T-helper 17 cell (primary cell): Measurements from ENCODE around the gene EIF3B. TPM values are rescaled to one million over a fixed set of nuclear protein-coding genes. Genes with fewer than 3 reads are reported as not detected.
A peak's percentile ranks its signal among the peaks of the same experiment; 100 is the strongest.
"Not testable (repeated sequence)": the region's sequence is repeated elsewhere in the genome, so short reads cannot be mapped to it uniquely, and the experiment has no call there.

Source experiments
- ATAC-seq: fragments of 150-1000 bp; cut with Tn5 transposase; 2 replicates; pipeline ENCODE4 v1.10.0; 2021; ENCODE audit warnings: mild to moderate bottlenecking, moderate library complexity
- DNase-seq, 3 donors: peaks; one replicate each; pipeline versions ENCODE4 v3.0.0 to v3.0.0-alpha.2; 2020 to 2021
- H3K9me3 ChIP-seq: one replicate; pipeline ENCODE4 v1.7.0; 2013; ENCODE audit warnings: low read length, mild to moderate bottlenecking; ENCODE audit not compliant: control insufficient read depth, poor library complexity, severe bottlenecking
- H3K27ac Mint-ChIP-seq: one replicate; pipeline ENCODE4 v1.8.0; 2022; ENCODE audit warnings: mild to moderate bottlenecking, moderate library complexity, mixed read lengths
- H3K27me3 Mint-ChIP-seq: one replicate; pipeline ENCODE4 v1.8.0; 2022; ENCODE audit warnings: mixed read lengths
- H3K36me3 Mint-ChIP-seq: one replicate; pipeline ENCODE4 v1.8.0; 2022; ENCODE audit warnings: low read depth, mixed read lengths
- H3K4me1 Mint-ChIP-seq: one replicate; pipeline ENCODE4 v1.8.0; 2022; ENCODE audit warnings: mild to moderate bottlenecking, mixed read lengths
- H3K4me3 Mint-ChIP-seq: one replicate; pipeline ENCODE4 v1.8.0; 2022; ENCODE audit warnings: mild to moderate bottlenecking, moderate library complexity, mixed read lengths
- total RNA-seq, 4 donors: library from RNA in 2 of 4; stranded (reverse) in 2 of 4; gene quantifications; one replicate each; pipeline ENCODE4 v1.2.3 and lab custom pipeline; 2022 to 2026

Gene EIF3B
- total RNA-seq = 100 to 1,000 TPM; 139 to 176 TPM
- 162 to 297 reads per million in 2 donors for total RNA-seq (lab: John Stamatoyannopoulos, UW)

DNA sequence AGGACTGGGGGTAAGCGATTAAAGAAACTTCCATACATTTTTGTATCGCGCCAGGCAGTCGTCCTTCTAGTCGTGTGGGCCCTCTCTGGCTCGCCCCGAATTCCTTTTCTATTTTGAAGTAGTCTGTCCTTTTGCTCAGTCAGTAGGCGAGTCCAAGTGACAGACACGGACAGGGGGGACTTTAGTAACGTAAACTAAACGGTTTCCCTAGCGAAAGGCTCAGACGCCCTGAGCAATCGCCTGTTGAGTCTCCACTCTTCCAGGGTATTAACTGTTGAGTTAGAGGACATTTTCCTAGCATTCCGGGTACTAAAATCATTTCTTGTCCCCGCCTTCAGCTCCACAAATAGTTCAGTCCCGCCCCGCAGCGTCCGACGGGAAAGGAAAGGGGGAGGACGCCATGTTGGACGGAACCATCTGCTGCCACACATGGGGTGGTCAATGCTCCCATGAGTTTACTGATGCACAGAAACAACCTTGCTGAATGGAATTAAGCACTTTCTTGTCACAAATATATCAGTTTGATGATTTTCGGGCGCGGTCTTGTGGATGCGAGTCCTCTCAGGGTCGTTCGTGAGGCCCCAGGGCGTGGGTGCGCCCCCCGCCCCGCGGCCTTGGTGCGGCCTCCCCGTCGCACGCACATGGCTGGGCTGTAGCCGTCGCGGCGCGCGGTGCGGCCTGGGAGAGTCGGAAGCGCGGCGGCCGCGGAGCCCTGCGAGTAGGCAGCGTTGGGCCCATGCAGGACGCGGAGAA is at the start of gene EIF3B:
TSS of gene EIF3B (plus strand) at position 642 of the 753 bp plus-strand sequence. CDS start at position 737, 95 bp downstream.
- Mint-ChIP-seq H3K4me1 (peaks cover 18% of the 10 kb centered on the region), H3K27me3 (no peaks in the 10 kb centered on the region), H3K27ac (peak within 1 kb of the TSS; percentile 100), H3K4me3 (peak within 1 kb of the TSS; percentile 95), H3K36me3 (peaks cover 2% of the 10 kb centered on the region)
- H3K9me3 ChIP-seq = no peaks in the 10 kb centered on the region
- DNase-seq = peak; percentile 82 to 86 (median 84)
- ATAC-seq = peak; percentile 89

DNA sequence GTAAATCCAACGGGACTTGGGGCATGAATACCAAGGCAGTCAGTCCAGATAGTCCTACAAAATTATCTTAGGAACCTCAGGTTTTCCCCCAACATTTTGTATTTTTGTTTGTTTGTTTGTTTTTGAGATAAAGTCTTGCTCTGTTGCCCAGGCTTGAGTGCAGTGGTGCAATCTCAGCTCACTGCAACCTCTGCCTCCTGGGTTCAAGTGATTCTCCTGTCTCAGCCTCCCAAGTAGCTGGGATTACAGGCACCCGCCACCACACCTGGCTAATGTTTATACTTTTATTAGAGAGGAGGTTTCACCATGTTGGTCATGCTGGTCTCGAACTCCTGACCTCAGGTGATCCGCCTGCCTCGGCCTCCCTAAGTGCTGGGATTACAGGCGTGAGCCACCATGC is 49.4 kb upstream of the EIF3B start:
- H3K36me3 Mint-ChIP-seq, H3K4me1 Mint-ChIP-seq, H3K4me3 Mint-ChIP-seq, ATAC-seq, H3K9me3 ChIP-seq, H3K27ac Mint-ChIP-seq, DNase-seq, H3K27me3 Mint-ChIP-seq: not testable (repeated sequence)

DNA sequence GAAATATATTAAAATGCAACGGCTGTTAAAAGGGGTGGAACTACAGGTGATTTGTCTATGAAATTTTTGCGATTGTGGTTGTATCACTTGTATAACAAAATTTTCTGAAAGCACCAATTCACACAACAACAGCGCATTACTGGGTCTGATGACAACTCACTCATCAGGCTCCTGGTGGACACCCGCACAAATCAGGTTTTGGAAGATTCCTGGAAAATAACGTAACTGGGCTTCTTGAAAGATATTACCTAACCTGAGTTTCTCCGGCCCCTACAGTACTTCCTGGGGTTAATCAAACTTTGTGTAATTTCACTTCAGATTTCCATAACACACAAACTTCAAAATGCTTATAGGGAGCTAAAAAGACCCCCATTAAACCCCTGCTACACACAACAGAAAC is 47.9 kb upstream of the EIF3B start:
- H3K9me3 ChIP-seq = no peaks in the 10 kb centered on the region
- H3K27ac Mint-ChIP-seq = no peak overlapping the region
- no peak for DNase-seq
- peaks cover 5% of the 10 kb centered on the region for H3K4me1 Mint-ChIP-seq
- no peak for ATAC-seq
- H3K36me3 Mint-ChIP-seq = peaks cover 2% of the 10 kb centered on the region
- no peak overlapping the region for H3K4me3 Mint-ChIP-seq
- H3K27me3 Mint-ChIP-seq = no peaks in the 10 kb centered on the region

DNA sequence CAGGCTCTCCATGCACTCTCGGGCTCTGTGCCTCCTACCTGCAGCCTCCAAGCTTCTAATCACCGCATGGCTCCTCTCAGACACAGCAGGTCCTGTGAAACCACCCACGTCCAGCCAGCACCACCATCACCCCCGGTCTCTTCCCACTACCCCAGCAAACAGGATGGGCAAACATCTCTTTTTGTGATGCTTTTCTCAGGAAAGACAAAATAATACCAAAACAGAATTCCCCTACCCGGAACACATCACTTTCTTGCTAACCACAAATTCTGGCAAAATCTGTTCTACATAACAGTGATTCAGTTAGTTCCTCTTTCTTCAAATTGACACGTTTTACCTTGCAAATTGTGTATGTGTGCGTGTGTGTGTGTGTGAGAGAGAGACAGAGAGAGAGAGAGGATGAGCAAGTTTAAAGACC is 46.9 kb upstream of the EIF3B start:
- peaks cover 10% of the 10 kb centered on the region for H3K4me1 Mint-ChIP-seq
- peaks cover 2% of the 10 kb centered on the region for H3K36me3 Mint-ChIP-seq
- H3K4me3 Mint-ChIP-seq = no peak overlapping the region
- no peak for DNase-seq
- no peaks in the 10 kb centered on the region for H3K27me3 Mint-ChIP-seq
- ATAC-seq = peak; percentile 45
- H3K27ac Mint-ChIP-seq = no peak overlapping the region
- H3K9me3 ChIP-seq = no peaks in the 10 kb centered on the region

DNA sequence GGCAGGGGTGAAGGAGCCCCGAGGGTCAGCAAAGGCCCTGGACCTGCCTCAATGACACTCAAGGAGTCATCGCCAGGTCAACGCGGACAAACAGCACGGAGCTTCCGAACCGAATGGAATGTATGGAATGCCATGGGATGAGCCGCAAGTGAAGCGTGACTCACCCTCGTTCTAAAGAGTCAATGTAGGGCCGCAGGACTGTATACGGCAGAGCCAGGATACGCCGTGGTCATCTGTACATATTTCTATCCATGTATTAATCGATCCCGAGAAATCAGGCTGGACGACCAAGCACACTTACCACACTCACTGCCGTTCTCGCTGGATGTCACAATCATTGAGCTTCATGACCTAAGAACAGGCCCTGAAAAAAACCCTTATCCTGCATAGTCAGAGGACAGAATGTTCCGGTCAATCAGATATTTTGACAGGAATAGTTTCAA is 44.7 kb upstream of the EIF3B start:
- DNase-seq (no peak), ATAC-seq (no peak)
- Mint-ChIP-seq H3K36me3 (peaks cover 2% of the 10 kb centered on the region), H3K27ac (no peak overlapping the region), H3K27me3 (no peaks in the 10 kb centered on the region), H3K4me3 (no peak overlapping the region), H3K4me1 (peaks cover 14% of the 10 kb centered on the region)
- H3K9me3 ChIP-seq = no peaks in the 10 kb centered on the region

DNA sequence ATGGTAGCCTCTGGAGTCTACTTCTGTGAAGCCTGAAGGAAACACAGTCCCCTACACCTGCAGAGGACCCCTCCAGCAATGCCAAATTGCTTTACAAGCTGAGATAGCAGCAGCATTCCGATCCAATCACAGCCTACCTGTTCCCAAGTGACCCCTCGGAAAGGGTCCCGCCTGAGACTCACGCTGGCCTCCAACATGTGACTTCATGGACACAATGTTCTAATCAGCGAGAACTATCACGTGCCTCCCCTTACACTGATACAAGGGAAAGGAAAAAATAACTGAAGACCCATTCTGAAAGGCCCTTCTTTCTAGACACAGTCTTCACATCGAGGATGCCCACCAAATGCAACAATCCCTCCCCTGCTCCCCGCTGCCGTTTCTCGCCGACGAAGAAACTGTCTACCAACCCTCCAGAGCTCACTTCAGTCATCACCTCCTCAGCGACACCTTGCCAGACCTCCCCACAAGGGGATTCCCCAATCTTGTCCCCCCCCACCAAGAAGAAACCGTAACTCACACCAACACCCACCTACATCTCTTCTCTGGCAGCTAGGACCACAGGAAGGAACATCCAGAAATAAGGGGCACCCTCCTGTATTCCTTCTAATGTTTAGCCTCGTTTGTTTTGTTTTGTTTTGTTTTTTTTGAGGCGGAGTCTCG is 42.2 kb upstream of the EIF3B start:
- H3K9me3 ChIP-seq = no peaks in the 10 kb centered on the region
- no peaks in the 10 kb centered on the region for H3K27me3 Mint-ChIP-seq
- DNase-seq (no peak), ATAC-seq (no peak)
- H3K36me3 Mint-ChIP-seq = peaks cover 2% of the 10 kb centered on the region
- peaks cover 13% of the 10 kb centered on the region for H3K4me1 Mint-ChIP-seq
- no peak overlapping the region for H3K4me3 Mint-ChIP-seq
- no peak overlapping the region for H3K27ac Mint-ChIP-seq

DNA sequence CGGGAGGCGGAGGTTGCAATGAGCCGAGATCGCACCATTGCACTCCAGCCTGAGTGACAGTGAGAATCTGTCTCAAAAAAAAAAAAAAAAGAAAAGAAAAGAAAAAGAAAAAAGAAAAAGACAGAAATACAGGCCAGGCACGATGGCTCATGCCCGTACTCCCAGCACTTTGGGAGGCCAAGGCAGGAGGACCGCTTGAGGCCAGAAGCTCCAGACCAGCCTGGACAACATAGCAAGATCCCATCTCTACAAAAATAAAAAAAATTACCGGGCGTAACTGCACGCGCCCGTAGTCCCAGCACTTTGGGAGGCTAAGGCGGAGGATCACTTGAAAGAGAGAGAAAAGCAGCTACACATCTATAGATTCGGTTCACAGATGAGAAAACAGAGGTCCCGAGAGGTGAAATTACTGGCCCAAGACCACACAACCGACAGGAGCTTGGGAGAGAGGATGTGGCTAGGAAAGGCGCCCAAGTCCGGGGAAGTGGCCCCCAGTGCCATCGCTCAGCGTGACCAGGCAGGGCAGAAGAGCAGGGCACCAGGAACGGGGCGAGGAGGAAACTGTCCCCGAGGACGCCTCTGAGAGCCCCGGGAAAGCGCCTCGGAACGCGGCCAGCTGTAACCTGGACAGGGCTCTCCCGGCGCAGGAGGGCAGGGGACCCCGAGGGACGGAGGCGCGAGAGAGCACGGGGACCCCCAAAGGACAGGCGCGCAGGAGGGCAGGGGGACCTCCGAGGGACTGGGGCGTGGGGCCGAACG is 41.0 kb upstream of the EIF3B start:
- no peak overlapping the region for H3K4me3 Mint-ChIP-seq
- peak overlapping the region; percentile 37 for H3K27ac Mint-ChIP-seq
- H3K27me3 Mint-ChIP-seq = no peaks in the 10 kb centered on the region
- peaks cover 13% of the 10 kb centered on the region for H3K4me1 Mint-ChIP-seq
- H3K9me3 ChIP-seq = no peaks in the 10 kb centered on the region
- H3K36me3 Mint-ChIP-seq = no peaks in the 10 kb centered on the region
- DNase-seq (no peak), ATAC-seq (peak; percentile 0)

DNA sequence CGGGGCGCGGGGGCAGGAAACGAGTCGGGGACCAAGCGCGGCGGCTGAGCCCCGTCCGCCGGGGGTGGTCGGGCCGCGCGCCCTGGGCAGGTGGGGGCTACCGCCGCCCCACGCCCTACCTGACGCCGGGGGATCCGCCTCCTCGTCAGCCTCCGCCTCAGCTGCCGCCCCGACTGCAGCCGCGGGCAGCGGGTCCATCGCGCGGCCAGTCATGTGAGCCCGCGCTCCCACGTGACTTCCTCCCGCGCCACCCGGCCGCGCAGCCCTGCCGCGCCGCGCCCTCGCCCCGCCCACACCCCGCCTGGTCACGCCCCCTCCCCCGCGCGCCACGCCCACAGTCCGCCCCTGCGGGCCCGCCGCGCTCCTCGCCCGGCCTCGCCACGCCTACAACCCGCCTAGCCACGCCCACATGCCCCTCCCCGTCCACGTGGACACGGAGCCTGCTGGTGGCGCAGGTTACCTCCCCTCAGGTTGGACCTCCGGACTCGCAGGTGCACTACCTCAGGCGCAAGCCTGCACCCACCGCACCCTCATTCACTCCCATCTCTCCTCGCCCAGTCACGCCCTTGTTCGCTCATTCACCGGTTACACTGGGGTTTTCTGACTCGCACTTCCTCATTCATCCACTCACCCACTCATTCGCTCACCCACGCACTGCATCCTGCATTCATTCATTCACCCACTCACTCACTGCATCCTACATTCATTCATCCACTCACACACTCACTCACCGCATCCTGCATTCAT is 40.2 kb upstream of the EIF3B start, which contains the start of gene SNX8:
TSS of gene SNX8 (minus strand) at position 233 of the 747 bp plus-strand sequence. CDS start at position 213, 20 bp downstream.
- H3K4me3 Mint-ChIP-seq = no peak within 1 kb of the TSS
- peak within 1 kb of the TSS; percentile 37 for H3K27ac Mint-ChIP-seq
- H3K36me3 Mint-ChIP-seq = no peaks in the 10 kb centered on the region
- H3K27me3 Mint-ChIP-seq = no peaks in the 10 kb centered on the region
- ATAC-seq = peak; percentile 90
- peaks cover 13% of the 10 kb centered on the region for H3K4me1 Mint-ChIP-seq
- DNase-seq = peak; percentile 95 to 99 (median 96)
- no peaks in the 10 kb centered on the region for H3K9me3 ChIP-seq

DNA sequence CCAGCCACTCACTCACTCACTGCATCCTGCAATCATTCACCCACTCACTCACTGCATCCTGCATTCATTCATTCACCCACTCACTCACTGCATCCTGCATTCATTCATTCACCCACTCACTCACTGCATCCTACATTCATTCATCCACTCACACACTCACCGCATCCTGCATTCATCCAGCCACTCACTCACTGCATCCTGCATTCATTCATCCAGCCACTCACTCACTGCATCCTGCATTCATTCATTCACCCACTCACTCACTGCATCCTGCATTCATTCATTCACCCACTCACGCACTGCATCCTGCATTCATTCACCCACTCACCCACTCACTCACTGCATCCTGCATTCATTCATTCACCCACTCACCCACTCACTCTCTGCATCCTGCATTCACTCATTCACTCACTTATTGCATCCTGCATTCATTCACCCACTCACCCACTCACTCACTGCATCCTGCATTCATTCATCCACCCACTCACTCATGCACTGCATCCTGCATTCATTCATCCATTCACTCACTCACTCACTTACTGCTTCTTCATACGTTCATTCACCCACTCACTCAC is 39.6 kb upstream of the EIF3B start:
- DNase-seq, H3K27me3 Mint-ChIP-seq, H3K4me3 Mint-ChIP-seq, H3K27ac Mint-ChIP-seq, H3K9me3 ChIP-seq, ATAC-seq, H3K36me3 Mint-ChIP-seq: not testable (repeated sequence)
- peaks cover 13% of the 10 kb centered on the region for H3K4me1 Mint-ChIP-seq

DNA sequence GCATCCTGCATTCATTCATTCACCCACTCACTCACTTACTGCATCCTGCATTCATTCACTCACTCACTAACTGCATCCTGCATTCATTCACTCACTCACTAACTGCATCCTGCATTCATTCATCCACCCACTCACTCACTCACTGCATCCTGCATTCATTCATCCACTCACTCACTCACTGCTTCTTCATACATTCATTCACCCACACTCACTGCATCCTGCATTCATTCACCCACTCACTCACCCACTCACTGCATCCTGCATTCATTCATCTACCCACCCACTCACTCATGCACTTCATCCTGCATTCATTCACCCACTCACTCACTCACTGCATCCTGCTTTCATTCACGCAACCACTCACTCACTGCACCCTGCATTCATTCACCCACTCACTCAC is 38.8 kb upstream of the EIF3B start:
- ATAC-seq = no peak
- Mint-ChIP-seq H3K4me3 (no peak overlapping the region), H3K27ac (no peak overlapping the region), H3K4me1 (peaks cover 13% of the 10 kb centered on the region), H3K36me3 (no peaks in the 10 kb centered on the region), H3K27me3 (no peaks in the 10 kb centered on the region)
- DNase-seq = no peak
- no peaks in the 10 kb centered on the region for H3K9me3 ChIP-seq

DNA sequence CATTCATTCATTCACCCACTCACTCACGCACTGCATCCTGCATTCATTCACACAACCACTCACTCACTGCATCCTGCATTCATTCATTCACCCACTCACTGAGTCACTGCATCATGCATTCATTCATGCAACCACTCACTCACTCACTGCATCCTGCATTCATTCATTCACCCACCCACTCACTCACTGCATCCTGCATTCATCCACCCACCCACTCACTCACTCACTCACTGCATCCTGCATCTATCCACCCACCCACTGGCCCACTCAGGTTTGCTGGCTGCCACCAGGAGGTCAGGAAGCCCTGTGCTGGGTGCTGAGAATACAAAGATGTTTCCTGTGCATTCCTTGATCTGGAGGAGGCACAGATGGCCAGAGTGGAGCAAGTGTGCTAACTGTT is 38.0 kb upstream of the EIF3B start:
- ATAC-seq = no peak

DNA sequence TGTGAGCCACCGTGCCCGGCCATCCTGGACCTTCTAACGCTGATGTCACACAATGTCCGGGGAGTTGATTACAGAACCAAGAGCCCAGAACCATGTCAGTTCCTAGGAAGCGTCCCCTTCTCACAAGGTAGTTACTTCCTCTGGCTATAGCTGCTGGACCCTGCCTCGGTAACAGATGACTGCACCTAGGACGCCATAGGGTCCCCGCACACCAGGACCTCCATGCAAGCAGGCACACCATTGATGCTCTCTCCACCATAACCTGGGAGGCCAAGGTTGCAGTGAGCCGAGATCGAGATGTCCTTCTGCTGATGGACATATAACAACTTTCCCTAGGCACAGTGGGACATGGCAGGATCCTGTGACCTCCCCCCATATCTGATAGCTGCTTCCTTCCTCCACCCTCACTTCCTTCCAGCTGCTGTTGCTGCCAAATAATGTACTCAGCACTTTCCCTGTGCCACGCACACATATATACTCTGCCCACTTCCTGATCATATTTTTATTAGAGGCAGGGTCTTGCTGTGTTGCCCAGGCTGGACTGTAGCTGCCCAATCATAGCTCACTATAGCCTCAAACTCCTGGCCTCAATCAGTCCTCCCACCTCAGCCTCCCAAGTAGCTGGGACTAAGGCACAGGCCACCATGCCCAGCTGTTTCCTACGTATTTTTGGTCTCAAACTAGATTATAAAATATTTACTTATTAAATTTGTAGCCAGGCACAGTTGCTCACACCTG is 36.9 kb upstream of the EIF3B start:
- no peaks in the 10 kb centered on the region for H3K36me3 Mint-ChIP-seq
- no peak for DNase-seq
- H3K27ac Mint-ChIP-seq = no peak overlapping the region
- no peak overlapping the region for H3K4me3 Mint-ChIP-seq
- peaks cover 8% of the 10 kb centered on the region for H3K4me1 Mint-ChIP-seq
- no peak for ATAC-seq
- no peaks in the 10 kb centered on the region for H3K9me3 ChIP-seq
- H3K27me3 Mint-ChIP-seq = no peaks in the 10 kb centered on the region

More for the DNA sequence above, 38.0 kb upstream of the EIF3B start:
- no peak overlapping the region for H3K27ac Mint-ChIP-seq
- H3K4me1 Mint-ChIP-seq = peaks cover 13% of the 10 kb centered on the region
- no peak for DNase-seq
- no peaks in the 10 kb centered on the region for H3K9me3 ChIP-seq
- no peaks in the 10 kb centered on the region for H3K36me3 Mint-ChIP-seq
- H3K4me3 Mint-ChIP-seq = no peak overlapping the region
- H3K27me3 Mint-ChIP-seq = no peaks in the 10 kb centered on the region
